ENCODE results near the gene CCDC171. TPM values are rescaled to one million over a fixed set of nuclear protein-coding genes. Genes with fewer than 3 reads are reported as not detected.

CCDC171 gene
- total RNA-seq, 1 donor from 2014 or later, result 1.7 TPM

DNA sequence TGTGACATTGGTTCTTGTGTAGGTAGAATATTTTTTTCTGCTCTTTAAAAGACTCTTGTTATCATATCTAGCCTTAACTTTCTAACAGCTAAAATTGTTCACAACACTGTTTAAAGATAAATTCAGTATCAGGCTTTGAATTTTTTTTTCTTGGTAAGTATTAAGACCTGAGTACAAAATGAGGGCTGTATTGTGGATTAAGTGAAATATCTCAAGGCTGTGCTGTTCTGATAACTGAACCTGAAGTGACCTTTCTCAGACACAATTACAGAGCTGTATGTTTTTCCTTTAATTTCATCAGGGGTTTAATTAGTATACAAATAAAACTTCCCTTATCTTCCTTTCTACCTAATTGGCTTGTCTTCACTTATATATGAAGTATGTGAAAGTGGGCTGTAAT, 290.5 kb downstream of the CCDC171 start:
- no peak for DNase-seq (ENCODE audit: low spot score in 2 of 2)
- Histone ChIP-seq H3K36me3 (no peaks in the 10 kb centered on the region), H3K4me3 (no peak overlapping the region), H3K27ac (no peak overlapping the region), H3K27me3 (no peaks in the 10 kb centered on the region), H3K4me1 (no peaks in the 10 kb centered on the region), H3K9me3 (no peaks in the 10 kb centered on the region)
- TF ChIP-seq, protein P1, sequence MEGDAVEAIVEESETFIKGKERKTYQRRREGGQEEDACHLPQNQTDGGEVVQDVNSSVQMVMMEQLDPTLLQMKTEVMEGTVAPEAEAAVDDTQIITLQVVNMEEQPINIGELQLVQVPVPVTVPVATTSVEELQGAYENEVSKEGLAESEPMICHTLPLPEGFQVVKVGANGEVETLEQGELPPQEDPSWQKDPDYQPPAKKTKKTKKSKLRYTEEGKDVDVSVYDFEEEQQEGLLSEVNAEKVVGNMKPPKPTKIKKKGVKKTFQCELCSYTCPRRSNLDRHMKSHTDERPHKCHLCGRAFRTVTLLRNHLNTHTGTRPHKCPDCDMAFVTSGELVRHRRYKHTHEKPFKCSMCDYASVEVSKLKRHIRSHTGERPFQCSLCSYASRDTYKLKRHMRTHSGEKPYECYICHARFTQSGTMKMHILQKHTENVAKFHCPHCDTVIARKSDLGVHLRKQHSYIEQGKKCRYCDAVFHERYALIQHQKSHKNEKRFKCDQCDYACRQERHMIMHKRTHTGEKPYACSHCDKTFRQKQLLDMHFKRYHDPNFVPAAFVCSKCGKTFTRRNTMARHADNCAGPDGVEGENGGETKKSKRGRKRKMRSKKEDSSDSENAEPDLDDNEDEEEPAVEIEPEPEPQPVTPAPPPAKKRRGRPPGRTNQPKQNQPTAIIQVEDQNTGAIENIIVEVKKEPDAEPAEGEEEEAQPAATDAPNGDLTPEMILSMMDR (IDR thresholded peaks at IDR 0.05), result no peak
- intact Hi-C loops (cut with DNase I), result no loop called here

DNA sequence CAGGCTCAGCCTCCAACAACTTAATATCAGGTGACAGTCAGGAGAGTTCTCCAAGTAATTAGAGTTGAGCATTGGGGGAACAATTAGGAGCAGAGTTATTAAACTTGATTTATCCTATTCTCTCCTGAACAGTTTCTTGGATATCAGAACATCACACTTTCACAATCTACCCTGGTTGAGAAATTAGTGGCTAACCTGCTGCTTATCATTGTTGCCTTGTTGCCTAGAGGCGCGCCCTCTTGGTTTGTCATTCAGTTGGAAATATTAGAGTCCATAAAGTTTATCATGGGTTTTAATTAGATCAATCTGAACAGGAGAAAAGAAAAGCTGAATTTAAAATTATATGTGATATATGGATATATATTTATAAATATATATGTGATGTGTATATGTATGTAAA, 291.1 kb downstream of the CCDC171 start:
- intact Hi-C loops (cut with DNase I), result no loop called here
- Histone ChIP-seq H3K36me3 (no peaks in the 10 kb centered on the region), H3K9me3 (no peaks in the 10 kb centered on the region), H3K4me3 (no peak overlapping the region), H3K27ac (no peak overlapping the region), H3K27me3 (no peaks in the 10 kb centered on the region), H3K4me1 (no peaks in the 10 kb centered on the region)
- DNase-seq (ENCODE audit: low spot score in 2 of 2), result no peak
- TF ChIP-seq, protein P1 (IDR thresholded peaks at IDR 0.05), result no peak

DNA sequence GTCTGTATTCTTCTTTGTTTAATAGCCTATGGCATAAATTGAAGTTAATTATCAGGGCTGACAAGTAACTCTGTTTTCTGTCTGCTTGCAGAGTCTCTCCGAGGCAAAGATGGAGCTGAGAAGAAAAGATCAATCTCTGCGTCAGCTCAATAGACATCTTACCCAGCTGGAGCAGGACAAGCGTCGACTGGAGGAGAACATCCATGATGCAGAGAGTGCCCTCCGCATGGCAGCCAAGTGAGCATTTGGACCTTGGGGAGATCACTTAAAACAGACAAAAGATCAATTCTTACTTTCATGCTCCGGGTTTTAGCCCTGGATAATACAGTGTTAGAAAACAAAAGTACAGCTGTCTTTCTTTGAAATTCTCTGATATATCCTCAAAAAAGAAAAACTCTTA, 293.8 kb downstream of the CCDC171 start:
- intact Hi-C loops (cut with DNase I), result no loop called here
- H3K9me3 ChIP-seq, result no peaks in the 10 kb centered on the region
- no peak overlapping the region for H3K27ac ChIP-seq
- no peaks in the 10 kb centered on the region for H3K36me3 ChIP-seq
- no peak for DNase-seq (ENCODE audit: low spot score in 2 of 2)
- TF ChIP-seq, protein P1 (IDR thresholded peaks at IDR 0.05), result no peak
- no peaks in the 10 kb centered on the region for H3K27me3 ChIP-seq
- no peaks in the 10 kb centered on the region for H3K4me1 ChIP-seq
- no peak overlapping the region for H3K4me3 ChIP-seq

DNA sequence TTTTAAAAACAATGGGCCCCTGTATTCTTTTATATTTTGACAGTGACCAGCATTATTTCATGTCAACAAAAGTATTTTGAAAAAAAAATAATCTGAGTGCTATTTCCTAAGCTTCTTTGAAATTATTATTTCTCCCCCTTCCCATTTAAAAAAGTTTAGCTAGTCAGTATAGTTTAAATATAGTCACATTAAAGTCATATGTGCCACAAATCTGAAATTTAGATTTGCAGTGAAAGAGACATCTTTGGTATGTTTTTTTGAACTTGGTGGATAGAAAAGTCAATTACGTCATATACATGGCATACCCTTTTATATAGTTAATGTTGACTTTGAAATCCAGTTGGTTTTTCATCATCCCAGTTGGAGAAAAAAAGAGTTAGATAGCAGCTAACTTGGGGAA, 297.0 kb downstream of the CCDC171 start:
- intact Hi-C loops (cut with DNase I), result no loop called here
- no peaks in the 10 kb centered on the region for H3K27me3 ChIP-seq
- no peak for DNase-seq (ENCODE audit: low spot score in 2 of 2)
- H3K36me3 ChIP-seq, result no peaks in the 10 kb centered on the region
- H3K27ac ChIP-seq, result no peak overlapping the region
- no peaks in the 10 kb centered on the region for H3K9me3 ChIP-seq
- TF ChIP-seq, protein P1 (IDR thresholded peaks at IDR 0.05), result no peak
- H3K4me3 ChIP-seq, result no peak overlapping the region
- H3K4me1 ChIP-seq, result no peaks in the 10 kb centered on the region

DNA sequence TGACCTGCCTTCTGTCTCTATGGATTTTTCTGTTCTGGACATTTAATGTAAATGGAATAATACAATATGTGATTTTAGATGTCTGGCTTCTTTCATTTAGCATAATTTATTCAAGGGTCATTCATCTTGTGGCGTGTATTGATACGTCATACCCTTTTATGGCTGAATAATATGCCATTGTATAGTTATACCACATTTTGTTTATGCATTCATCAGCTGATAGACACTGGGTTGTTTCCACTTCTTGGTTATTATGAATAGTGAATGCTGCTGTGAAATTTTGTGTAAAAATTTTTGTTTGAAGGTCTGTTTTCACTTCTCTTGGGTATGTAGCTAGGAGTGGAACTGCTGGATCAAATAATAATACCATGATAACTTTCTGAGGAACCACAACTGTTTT, 298.9 kb downstream of the CCDC171 start:
- H3K27ac ChIP-seq, result no peak overlapping the region
- H3K27me3 ChIP-seq, result no peaks in the 10 kb centered on the region
- intact Hi-C loops (cut with DNase I), result no loop called here
- H3K36me3 ChIP-seq, result no peaks in the 10 kb centered on the region
- TF ChIP-seq, protein P1 (IDR thresholded peaks at IDR 0.05), result no peak
- no peak overlapping the region for H3K4me3 ChIP-seq
- DNase-seq (ENCODE audit: low spot score in 2 of 2), result no peak
- no peaks in the 10 kb centered on the region for H3K9me3 ChIP-seq
- H3K4me1 ChIP-seq, result no peaks in the 10 kb centered on the region

DNA sequence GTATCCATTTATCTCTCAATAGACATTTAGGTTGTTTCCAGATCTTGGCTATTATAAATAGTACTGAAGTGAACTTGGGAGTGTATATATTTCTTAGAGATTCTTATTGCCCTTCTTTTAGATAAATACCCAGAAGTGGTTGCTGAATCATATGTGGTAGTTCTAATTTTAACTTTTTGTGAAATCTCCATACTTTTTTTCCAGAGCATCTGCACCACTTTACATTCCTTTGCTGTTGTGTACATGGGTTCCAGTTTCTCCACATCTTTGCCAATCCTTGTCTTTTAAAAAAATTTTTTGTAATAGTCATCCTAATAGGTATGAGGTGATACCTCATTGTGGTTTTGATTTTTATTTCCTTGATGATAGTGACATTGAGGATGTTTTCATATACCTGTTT, 303.7 kb downstream of the CCDC171 start:
- TF ChIP-seq, protein P1 (IDR thresholded peaks at IDR 0.05), result no peak
- no peak for DNase-seq (ENCODE audit: low spot score in 2 of 2)
- intact Hi-C loops (cut with DNase I), result no loop called here

More for the DNA sequence above, 303.7 kb downstream of the CCDC171 start:
- peaks cover 0 to under 1% of the 10 kb centered on the region in 2 donors for H3K9me3 ChIP-seq
- H3K4me3 ChIP-seq, result no peak overlapping the region
- H3K27me3 ChIP-seq, result no peaks in the 10 kb centered on the region
- no peaks in the 10 kb centered on the region for H3K4me1 ChIP-seq
- no peak overlapping the region for H3K27ac ChIP-seq
- no peaks in the 10 kb centered on the region for H3K36me3 ChIP-seq
